Mesenteric fat pad (tissue), 1 donor: ENCODE data around the gene C19orf81. TPM values are rescaled to one million over a fixed set of nuclear protein-coding genes. Genes with fewer than 3 reads are reported as not detected.
"Not testable (repeated sequence)": the region's sequence is repeated elsewhere in the genome, so short reads cannot be mapped to it uniquely, and the experiment has no call there.

Experiments
- DNase-seq: peaks from one replicate; pipeline ENCODE4 v3.0.0-alpha.2; 2020; ENCODE audit warnings: low spot score
- long read RNA-seq: library from polyadenylated mRNA; unstranded; transcript quantifications from one replicate; pipeline ENCODE4 v2.0.0, GENCODE V29; 2020
- total RNA-seq: library from RNA; stranded (reverse); fragmentation: NEBNext Ultra II Directional; extraction: Animal tissue kit (Norgen Biotek cat#: 25700); gene quantifications from one replicate; pipeline ENCODE4 v1.2.1, GENCODE V29; 2021
- donor health status: DM: yes; HTN: yes; CAD: no.

C19orf81 gene
- not detected for total RNA-seq
- long read RNA-seq: 0 reads

DNA sequence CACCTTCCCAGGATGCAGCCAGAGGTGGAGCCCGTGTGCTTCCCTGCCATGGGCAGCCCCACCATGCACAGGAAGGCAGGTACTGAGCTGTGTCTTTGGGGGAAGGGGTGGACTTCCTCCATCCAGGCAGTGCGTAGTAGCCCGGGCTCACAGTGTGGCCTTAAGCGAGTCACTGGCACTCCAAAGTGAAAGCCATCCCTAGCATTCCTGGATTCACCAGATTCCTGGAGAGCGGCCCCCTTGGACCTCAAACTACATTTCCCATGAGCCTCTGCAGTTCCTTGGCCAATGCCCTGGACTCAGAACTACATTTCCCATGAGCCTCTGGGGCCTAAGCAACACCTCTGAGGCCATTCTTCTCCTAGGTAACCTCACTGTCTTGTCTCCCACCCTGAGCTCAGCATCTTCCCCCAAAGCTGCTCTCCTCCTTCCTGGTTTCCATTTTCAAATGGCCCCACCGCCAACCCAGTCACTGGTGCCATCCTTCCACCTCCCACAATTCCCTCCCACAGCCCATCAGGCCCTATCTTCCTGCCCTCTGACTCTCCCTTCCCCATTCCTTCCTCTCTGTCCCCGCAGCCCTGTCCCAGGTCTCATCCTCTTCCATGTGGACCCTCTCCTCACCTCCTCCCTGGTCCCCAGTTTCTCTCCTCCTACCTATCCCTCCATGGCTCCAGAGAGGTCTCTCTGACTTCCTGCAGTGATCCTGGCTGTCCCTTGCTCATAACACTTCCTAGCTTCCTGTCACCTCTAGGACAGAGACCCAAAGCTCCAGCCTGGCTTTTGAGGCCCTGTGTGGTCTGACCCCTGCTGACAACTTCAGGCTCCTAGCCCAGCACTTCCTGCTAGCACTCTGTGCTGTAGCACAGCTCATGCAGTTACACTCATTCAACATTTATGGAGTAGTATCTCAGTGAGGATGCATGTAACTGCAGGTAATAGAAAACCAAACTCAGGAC lies at the start of gene C19orf81:
TSS of gene C19orf81 (plus strand) at position 13 of the 959 bp plus-strand sequence. CDS start at position 13, 0 bp downstream.
- no peak for DNase-seq

- no peak for DNase-seq
Observed at GRCh38 chr19:50601407-50602088, 47.7 kb upstream of the C19orf81 start.

GRCh38 chr19:50602089-50602422 lies 47.2 kb upstream of the C19orf81 start:
- no peak for DNase-seq

DNA sequence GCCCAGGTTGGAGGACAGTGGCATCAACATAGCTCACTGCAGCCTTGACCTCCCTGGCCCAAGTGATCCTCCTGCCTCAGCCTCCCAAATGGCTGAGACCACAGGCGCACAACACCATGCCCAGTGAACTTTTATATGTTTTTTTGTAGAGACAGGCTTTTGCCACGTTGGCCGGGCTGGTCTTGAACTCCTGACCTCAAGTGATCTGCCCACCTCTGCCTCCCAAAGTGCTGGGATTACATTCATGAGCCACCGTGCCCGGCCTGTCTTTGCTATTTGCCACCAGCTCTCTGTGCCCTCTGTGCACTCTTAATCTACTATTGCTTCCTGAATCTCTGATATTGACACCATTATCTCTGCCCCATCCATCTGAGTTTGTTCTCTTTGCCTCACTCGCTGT lies 46.7 kb upstream of the C19orf81 start:
- DNase-seq: no peak

DNA sequence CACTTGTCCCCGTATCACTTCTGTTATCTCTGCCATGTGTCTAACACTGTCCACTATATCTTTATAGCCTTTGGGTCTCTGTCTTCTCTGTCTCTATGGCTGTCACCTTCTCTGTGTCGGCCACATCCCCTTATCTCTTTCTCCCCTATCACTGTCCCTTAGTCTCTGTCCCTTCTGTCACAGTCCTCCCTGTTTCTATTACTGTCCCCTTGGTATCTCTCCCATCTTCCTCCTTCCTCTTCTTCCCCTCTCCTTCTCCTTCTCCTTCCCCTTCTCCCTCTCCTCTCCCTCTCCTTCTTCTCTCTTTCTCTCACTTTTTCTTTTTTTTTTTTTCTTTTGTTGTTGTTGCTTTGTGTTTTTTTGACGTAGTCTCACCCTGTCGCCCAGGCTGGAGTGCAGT lies 46.3 kb upstream of the C19orf81 start:
- no peak for DNase-seq

DNA sequence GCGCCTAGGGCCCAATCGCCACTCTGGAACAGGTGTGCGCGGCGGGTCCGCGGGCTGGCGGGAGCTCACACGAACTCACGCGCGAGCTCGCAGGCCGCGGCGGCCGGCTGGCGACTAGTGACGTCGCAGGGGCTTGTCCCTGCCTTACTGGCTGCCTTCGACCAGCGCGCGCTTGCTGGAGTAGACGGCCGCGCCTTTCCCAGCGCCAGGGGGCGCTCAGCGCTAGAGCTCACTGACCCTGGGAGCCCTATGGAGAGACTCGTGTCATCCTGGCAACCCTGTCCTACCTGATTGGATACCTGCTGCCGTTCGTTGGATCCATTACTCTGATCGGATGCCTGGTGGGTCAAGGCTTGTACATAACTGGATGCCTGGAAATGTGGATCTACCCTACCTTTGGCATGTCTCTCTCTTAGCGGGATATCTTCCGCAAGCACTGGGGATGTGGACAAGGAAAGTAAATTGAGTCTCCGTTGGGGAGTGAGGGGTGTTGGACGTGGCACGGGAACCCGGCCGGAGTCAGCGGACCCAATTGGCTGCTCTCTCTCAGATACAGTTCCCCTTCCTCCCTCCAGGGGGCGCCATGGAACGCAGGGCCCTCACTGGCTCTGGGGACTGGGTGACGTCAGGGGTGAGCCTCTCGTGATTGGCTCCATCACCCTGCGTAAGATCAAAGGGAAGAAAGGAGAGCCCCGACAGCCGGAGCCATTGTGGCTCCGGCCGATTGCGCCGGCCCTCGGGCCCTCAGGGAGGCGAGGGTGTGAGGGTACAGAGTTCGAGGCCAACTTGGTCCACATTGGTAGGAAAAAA lies 44.8 kb upstream of the C19orf81 start:
- not testable (repeated sequence) for DNase-seq

- DNase-seq: not testable (repeated sequence)
Observed at GRCh38 chr19:50606059-50606836, 43.0 kb upstream of the C19orf81 start.

DNA sequence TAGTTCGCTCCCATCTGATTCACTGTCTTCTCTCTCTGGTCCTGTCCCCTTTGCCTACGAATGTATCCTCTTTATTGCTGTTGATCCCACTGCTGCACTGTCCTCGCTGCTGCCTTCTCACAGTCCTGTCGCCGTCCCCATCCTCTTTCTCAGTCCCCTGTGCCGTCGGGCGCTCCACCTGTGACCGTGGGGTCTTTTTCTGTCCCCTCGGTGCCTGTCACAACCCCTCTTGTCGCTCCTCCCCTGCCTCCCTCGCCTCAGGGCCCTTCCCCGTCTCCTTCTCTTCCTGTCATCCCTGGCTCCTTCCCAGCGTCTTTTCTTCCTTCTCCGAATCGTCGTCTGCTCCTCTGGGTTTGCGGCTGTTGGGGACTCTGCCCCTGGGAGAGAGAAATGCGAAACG lies 41.9 kb upstream of the C19orf81 start:
- DNase-seq: peak; percentile 53

- peak; percentile 90 for DNase-seq
Observed at GRCh38 chr19:50607874-50608785, 41.1 kb upstream of the C19orf81 start.

GRCh38 chr19:50612504-50613404 lies 36.5 kb upstream of the C19orf81 start:
- not testable (repeated sequence) for DNase-seq

- not testable (repeated sequence) for DNase-seq
Observed at GRCh38 chr19:50618379-50618778, 30.9 kb upstream of the C19orf81 start.

DNA sequence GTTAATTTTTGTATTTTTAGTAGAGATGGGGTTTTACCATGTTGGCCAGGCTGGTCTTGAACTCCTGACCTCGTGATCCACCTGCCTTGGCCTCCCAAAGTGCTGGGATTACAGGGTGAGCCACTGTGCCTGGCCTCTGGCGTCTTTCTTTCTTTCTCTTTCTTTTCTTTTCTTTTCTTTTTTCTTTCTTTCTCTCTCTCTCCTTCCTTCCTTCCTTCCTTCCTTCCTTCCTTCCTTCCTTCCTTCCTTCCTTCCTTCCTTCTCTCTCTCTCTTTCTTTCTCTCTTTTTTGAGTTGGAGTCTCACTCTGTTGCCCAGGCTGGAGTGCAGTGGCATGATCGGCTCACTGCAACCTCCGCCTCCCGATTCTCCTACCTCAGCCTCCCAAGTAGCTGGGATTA lies 30.1 kb upstream of the C19orf81 start:
- DNase-seq: not testable (repeated sequence)

- DNase-seq: peak; percentile 30
Observed at GRCh38 chr19:50620394-50620906, 28.8 kb upstream of the C19orf81 start.

GRCh38 chr19:50624949-50625600 lies 24.2 kb upstream of the C19orf81 start:
- DNase-seq: no peak

DNA sequence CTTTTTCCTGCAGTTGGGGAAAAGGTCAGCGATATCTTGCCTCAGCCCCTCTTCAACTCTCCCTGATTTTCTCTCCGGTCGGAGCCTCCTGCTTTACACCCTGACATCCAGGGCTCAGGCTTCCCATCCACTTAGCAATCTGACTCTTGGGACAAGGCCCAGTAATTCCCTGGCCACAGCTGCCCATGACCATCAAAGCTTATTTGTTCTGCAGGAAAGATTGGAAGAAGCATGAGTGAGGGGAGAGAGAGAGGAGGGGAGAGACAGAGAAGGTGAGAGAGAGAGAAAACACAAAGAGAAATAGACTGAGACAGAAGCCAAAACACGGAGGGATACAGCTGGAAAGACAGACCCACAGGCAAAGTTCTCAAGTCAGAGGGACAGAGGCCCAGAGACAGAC lies 23.2 kb upstream of the C19orf81 start:
- no peak for DNase-seq

GRCh38 chr19:50626795-50627194 lies 22.4 kb upstream of the C19orf81 start:
- no peak for DNase-seq

DNA sequence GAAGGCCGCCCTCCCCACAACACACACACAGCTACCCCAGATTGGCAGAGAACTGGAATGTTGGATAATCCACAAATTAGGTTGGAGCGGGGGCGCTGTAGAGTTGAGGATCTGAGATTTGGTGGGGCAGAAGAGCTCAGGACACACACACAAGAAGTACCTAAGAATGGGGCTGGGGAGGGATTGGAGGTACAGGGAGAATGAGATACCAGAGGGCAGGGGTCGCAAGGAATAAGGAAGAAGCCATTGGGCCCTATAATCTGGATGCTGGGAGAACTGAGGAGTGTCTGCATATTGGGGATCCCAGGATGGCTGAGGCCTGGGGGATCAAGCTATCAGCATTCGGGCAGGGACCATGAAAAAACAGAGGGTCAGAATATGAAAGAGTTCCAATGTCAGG lies 21.1 kb upstream of the C19orf81 start:
- no peak for DNase-seq

GRCh38 chr19:50628551-50628950 lies 20.7 kb upstream of the C19orf81 start:
- DNase-seq: no peak
